ENCODE results near the gene PCIF1. TPM values are rescaled to one million over a fixed set of nuclear protein-coding genes. Genes with fewer than 3 reads are reported as not detected.
A peak's percentile ranks its signal among the peaks of the same experiment; 100 is the strongest.

Gene PCIF1
- total RNA-seq: 27.5 and 28.6 TPM in 2 replicates

GRCh38 chr20:45934586-45935415, at the start of gene PCIF1:
Gene PCIF1 (plus strand): TSS chr20:45934683. CDS start chr20:45939000, 4,317 bp downstream.
- no peaks in the 10 kb centered on the region for H3K27me3 Mint-ChIP-seq (ENCODE audit: low read depth)
- H3K4me1 Mint-ChIP-seq (ENCODE audit: low read depth): peaks cover 25% of the 10 kb centered on the region
- DNase-seq (ENCODE audit: low spot score): peak; percentile 97
- no peaks in the 10 kb centered on the region for H3K9me3 Mint-ChIP-seq
- H3K36me3 Mint-ChIP-seq (ENCODE audit: low read depth): peaks cover 31% of the 10 kb centered on the region
- intact Hi-C loops (cut with micrococcal nuclease): loop anchor here (1.0 to 2.0 kb wide), 6 partner anchors 24 to 142 kb away; partner anchors contain the start of genes ACOT8, CTSA, NEURL2 and UBE2C
- peak within 1 kb of the TSS; percentile 94 for H3K27ac Mint-ChIP-seq
- peak within 1 kb of the TSS; percentile 92 for H3K4me3 Mint-ChIP-seq (ENCODE audit: low read depth)

DNA sequence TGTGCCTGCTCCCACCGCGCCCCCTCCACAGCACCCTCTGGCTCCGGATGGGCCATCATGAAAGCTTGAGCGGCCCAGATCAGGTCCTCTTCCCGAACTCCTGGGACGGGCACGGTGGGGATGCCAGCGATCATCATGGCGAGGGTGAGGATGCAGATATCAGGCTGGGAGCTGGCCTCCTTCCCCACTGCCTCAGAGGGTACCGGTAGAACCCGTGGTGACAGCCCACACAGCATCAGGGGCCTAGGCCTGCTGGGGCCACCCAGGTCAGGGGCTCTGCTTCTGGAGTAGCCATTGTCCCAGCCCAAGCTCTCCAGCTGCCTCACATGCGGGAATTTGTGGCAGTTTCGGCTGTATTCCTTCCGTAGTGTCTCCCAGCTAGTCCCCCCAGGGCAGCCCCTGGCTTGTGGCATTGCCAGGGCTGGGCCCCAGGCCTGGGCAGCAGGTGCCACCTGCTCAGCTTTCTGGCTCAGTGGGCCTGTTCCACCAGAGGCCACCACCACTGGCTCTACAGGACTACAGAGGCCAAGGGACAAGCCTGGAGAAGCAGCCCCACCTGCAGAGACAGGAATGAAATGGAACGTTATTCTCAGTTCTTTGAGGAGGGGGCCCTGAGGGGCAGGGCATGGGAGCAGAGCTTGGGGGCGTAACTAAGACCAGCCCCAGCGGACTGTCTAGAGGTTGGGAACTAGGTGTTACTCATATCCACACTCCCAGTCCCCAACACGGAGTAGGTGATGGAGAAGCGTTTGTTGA, 47.7 kb upstream of the PCIF1 start:
- H3K9me3 Mint-ChIP-seq: no peaks in the 10 kb centered on the region
- H3K36me3 Mint-ChIP-seq (ENCODE audit: low read depth): peaks cover 32% of the 10 kb centered on the region
- DNase-seq (ENCODE audit: low spot score): no peak
- H3K27ac Mint-ChIP-seq: no peak overlapping the region
- intact Hi-C loops (cut with micrococcal nuclease): loop anchor here (5.0 to 10.0 kb wide), 2 partner anchors 74 to 92 kb away; partner anchors contain the start of genes DNTTIP1, UBE2C and WFDC3
- H3K4me1 Mint-ChIP-seq (ENCODE audit: low read depth): peaks cover 33% of the 10 kb centered on the region
- H3K4me3 Mint-ChIP-seq (ENCODE audit: low read depth): no peak overlapping the region
- H3K27me3 Mint-ChIP-seq (ENCODE audit: low read depth): no peaks in the 10 kb centered on the region

GRCh38 chr20:45887346-45887715, 47.2 kb upstream of the PCIF1 start, which contains the start of gene SPATA25:
Gene SPATA25 (minus strand): TSS chr20:45887622. CDS start chr20:45887590, 32 bp downstream.
- H3K4me1 Mint-ChIP-seq (ENCODE audit: low read depth): peaks cover 34% of the 10 kb centered on the region
- H3K4me3 Mint-ChIP-seq (ENCODE audit: low read depth): no peak within 1 kb of the TSS
- no peaks in the 10 kb centered on the region for H3K9me3 Mint-ChIP-seq
- H3K36me3 Mint-ChIP-seq (ENCODE audit: low read depth): peaks cover 30% of the 10 kb centered on the region
- no peaks in the 10 kb centered on the region for H3K27me3 Mint-ChIP-seq (ENCODE audit: low read depth)
- intact Hi-C loops (cut with micrococcal nuclease): loop anchor here (5.0 to 10.0 kb wide), 2 partner anchors 75 to 93 kb away; partner anchors contain the start of genes DNTTIP1, UBE2C and WFDC3
- no peak for DNase-seq (ENCODE audit: low spot score)
- no peak within 1 kb of the TSS for H3K27ac Mint-ChIP-seq

DNA sequence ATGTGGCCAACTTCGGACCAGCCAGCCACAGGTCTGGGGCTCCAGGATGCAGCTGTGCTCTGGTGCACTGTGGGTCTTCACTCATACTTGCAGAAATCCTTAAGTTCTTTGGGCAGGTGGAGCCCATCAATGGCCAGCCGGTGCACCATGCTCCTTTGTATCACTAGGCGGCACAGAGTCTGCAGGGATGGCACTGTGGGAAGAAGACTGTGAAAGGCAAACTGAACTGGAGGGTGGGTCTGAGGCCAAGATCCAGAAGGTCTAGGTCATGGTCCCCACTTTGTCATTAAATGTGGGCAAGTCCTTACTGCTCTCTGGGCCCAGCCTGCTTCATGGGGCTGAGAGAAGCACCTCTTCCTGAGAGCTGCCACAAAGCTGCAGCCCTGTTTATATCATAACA, 45.8 kb upstream of the PCIF1 start:
- Mint-ChIP-seq H3K4me1 (ENCODE audit: low read depth) (peaks cover 32% of the 10 kb centered on the region), H3K4me3 (ENCODE audit: low read depth) (no peak overlapping the region), H3K36me3 (ENCODE audit: low read depth) (peaks cover 17% of the 10 kb centered on the region), H3K9me3 (no peaks in the 10 kb centered on the region), H3K27ac (no peak overlapping the region), H3K27me3 (ENCODE audit: low read depth) (no peaks in the 10 kb centered on the region)
- no peak for DNase-seq (ENCODE audit: low spot score)
- intact Hi-C loops (cut with micrococcal nuclease): loop anchor here (5.0 to 10.0 kb wide), 2 partner anchors 76 to 94 kb away; partner anchors contain the start of genes DNTTIP1, UBE2C and WFDC3

GRCh38 chr20:45890077-45890984, 44.2 kb upstream of the PCIF1 start:
- H3K27ac Mint-ChIP-seq: peak overlapping the region; percentile 75
- intact Hi-C loops (cut with micrococcal nuclease): loop anchor here (2.0 to 10.0 kb wide), 2 partner anchors 44 to 84 kb away; partner anchors contain the start of genes PCIF1 and ZNF335
- peaks cover 29% of the 10 kb centered on the region for H3K4me1 Mint-ChIP-seq (ENCODE audit: low read depth)

DNA sequence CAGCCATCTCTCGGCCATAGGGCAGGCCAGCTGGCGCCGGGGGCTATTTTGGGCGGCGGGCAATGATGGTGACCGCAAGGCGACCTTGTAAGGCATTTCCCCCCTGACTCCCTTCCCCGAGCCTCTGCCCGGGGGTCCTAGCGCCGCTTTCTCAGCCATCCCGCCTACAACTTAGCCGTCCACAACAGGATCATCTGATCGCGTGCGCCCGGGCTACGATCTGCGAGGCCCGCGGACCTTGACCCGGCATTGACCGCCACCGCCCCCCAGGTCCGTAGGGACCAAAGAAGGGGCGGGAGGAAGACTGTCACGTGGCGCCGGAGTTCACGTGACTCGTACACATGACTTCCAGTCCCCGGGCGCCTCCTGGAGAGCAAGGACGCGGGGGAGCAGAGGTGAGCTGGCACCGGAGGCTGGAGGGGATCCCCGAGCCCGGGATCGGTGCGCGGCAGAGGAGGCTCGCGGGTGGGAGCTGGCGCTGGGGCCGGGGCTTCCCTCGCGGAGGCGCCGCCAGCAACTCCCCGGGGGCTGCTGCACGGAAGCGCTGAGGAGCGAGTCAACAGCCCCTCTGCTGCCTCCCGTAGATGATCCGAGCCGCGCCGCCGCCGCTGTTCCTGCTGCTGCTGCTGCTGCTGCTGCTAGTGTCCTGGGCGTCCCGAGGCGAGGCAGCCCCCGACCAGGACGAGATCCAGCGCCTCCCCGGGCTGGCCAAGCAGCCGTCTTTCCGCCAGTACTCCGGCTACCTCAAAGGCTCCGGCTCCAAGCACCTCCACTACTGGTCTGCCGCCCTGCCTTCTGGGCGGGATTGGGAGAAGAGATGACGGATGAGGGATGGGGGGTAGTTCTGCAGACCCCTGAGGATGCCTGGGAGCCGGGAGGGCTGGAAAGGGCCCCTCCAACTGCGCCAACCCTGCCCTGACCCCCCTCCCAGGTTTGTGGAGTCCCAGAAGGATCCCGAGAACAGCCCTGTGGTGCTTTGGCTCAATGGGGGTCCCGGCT, 43.2 kb upstream of the PCIF1 start, which contains the start of the genes CTSA and NEURL2:
Gene CTSA, plus strand, starts transcription at position 351 of the 999 bp plus-strand sequence. Its CDS starts 234 bp downstream, at position 585.
Gene NEURL2, minus strand, starts transcription at position 224 of the 999 bp plus-strand sequence. Its CDS starts 217 bp downstream, at position 7.
- DNase-seq (ENCODE audit: low spot score): peak; percentile 78
- Mint-ChIP-seq H3K4me1 (ENCODE audit: low read depth) (peaks cover 25% of the 10 kb centered on the region), H3K36me3 (ENCODE audit: low read depth) (peaks cover 10% of the 10 kb centered on the region), H3K4me3 (ENCODE audit: low read depth) (peak within 1 kb of the TSS; percentile 87), H3K9me3 (no peaks in the 10 kb centered on the region), H3K27me3 (ENCODE audit: low read depth) (no peaks in the 10 kb centered on the region), H3K27ac (peak within 1 kb of the TSS; percentile 84)
- intact Hi-C loops (cut with micrococcal nuclease): loop anchor here (1.0 to 10.0 kb wide), 4 partner anchors 20 to 84 kb away; partner anchors contain the start of genes ACOT8, PCIF1, ZNF335 and ZSWIM3

More at GRCh38 chr20:45890077-45890984, 44.2 kb upstream of the PCIF1 start:
- H3K4me3 Mint-ChIP-seq (ENCODE audit: low read depth): peak overlapping the region; percentile 87
- peaks cover 13% of the 10 kb centered on the region for H3K36me3 Mint-ChIP-seq (ENCODE audit: low read depth)
- no peaks in the 10 kb centered on the region for H3K27me3 Mint-ChIP-seq (ENCODE audit: low read depth)
- no peak for DNase-seq (ENCODE audit: low spot score)
- no peaks in the 10 kb centered on the region for H3K9me3 Mint-ChIP-seq

DNA sequence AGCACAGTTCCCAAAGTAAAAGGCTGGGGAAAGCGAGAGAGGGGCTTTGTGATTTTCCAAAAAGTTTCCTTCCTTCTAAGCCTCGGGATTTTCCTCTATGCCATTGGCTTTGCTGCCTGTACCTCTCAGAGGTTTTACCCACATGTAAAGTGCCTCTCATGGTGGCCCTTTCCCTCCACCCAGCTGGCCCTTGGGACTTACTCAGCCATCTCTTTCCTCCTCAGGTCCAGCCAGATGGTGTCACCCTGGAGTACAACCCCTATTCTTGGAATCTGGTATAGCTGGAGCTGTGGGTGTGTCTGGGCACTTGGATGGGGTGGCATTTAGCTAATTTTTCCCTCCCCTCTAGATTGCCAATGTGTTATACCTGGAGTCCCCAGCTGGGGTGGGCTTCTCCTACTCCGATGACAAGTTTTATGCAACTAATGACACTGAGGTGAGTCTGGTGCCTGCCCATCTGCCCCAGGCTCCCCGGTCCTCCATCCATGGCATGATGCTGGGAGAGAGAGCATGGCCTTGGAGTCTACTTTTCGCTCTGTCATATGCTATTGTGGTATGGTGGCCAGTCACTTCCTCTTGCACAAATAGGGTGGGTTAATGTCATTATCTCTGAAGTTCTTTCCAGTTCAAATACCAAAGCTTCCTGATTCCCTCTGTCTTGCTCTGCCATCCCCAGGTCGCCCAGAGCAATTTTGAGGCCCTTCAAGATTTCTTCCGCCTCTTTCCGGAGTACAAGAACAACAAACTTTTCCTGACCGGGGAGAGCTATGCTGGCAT, 42.2 kb upstream of the PCIF1 start:
- Mint-ChIP-seq H3K36me3 (ENCODE audit: low read depth) (peaks cover 11% of the 10 kb centered on the region), H3K4me3 (ENCODE audit: low read depth) (peak overlapping the region; percentile 87), H3K9me3 (no peaks in the 10 kb centered on the region), H3K27ac (peak overlapping the region; percentile 62), H3K4me1 (ENCODE audit: low read depth) (peaks cover 25% of the 10 kb centered on the region), H3K27me3 (ENCODE audit: low read depth) (no peaks in the 10 kb centered on the region)
- intact Hi-C loops (cut with micrococcal nuclease): loop anchor here (10.0 kb wide), 1 partner anchor 83 kb away; the partner anchor contains the start of gene ZNF335
- DNase-seq (ENCODE audit: low spot score): no peak

DNA sequence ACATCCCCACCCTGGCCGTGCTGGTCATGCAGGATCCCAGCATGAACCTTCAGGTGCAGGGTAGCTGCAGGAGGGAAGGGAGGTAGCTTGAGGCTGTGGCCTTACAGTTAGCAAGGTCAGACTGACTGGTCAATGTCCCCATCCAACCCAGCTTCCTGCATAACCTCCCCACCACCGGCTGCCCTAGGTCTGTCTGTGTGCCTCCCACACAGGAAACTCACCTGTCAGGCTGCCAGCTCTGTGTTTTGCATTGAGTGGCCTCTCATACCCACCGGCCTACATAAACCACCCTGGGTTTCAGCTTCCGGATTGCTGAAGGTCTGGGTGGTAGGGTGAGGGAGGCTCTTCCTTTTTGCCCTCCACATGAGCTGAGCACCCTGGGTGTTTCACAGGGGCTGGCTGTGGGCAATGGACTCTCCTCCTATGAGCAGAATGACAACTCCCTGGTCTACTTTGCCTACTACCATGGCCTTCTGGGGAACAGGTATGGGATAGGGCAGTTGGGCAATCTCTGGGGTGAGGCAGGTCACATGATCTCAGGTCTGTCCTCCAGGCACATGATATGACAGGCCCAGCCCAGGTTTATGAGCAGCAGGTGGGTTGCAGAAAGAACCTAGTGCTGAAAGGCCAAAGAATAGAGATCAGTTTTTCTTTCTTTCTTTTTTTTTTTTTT, 41.5 kb upstream of the PCIF1 start:
- Mint-ChIP-seq H3K9me3 (no peaks in the 10 kb centered on the region), H3K4me3 (ENCODE audit: low read depth) (peak overlapping the region; percentile 87), H3K27me3 (ENCODE audit: low read depth) (no peaks in the 10 kb centered on the region), H3K4me1 (ENCODE audit: low read depth) (peaks cover 25% of the 10 kb centered on the region), H3K36me3 (ENCODE audit: low read depth) (peaks cover 11% of the 10 kb centered on the region), H3K27ac (no peak overlapping the region)
- intact Hi-C loops (cut with micrococcal nuclease): loop anchor here (10.0 kb wide), 1 partner anchor 82 kb away; the partner anchor contains the start of gene ZNF335
- DNase-seq (ENCODE audit: low spot score): no peak

- Mint-ChIP-seq H3K27ac (no peak overlapping the region), H3K9me3 (no peaks in the 10 kb centered on the region), H3K4me3 (ENCODE audit: low read depth) (no peak overlapping the region), H3K36me3 (ENCODE audit: low read depth) (peaks cover 11% of the 10 kb centered on the region), H3K27me3 (ENCODE audit: low read depth) (no peaks in the 10 kb centered on the region), H3K4me1 (ENCODE audit: low read depth) (peaks cover 25% of the 10 kb centered on the region)
- intact Hi-C loops (cut with micrococcal nuclease): loop anchor here (10.0 kb wide), 1 partner anchor 81 kb away; the partner anchor contains the start of gene ZNF335
- no peak for DNase-seq (ENCODE audit: low spot score)
Measured at GRCh38 chr20:45893831-45894230, 40.7 kb upstream of the PCIF1 start.

GRCh38 chr20:45894797-45895196, 39.7 kb upstream of the PCIF1 start:
- Mint-ChIP-seq H3K27ac (no peak overlapping the region), H3K4me1 (ENCODE audit: low read depth) (peaks cover 21% of the 10 kb centered on the region), H3K4me3 (ENCODE audit: low read depth) (no peak overlapping the region), H3K36me3 (ENCODE audit: low read depth) (peaks cover 11% of the 10 kb centered on the region), H3K27me3 (ENCODE audit: low read depth) (no peaks in the 10 kb centered on the region), H3K9me3 (no peaks in the 10 kb centered on the region)
- intact Hi-C loops (cut with micrococcal nuclease): loop anchor here (10.0 kb wide), 1 partner anchor 80 kb away; the partner anchor contains the start of gene ZNF335
- no peak for DNase-seq (ENCODE audit: low spot score)
